Right renal pelvis (tissue), 4 donors: ENCODE measurements around the gene CRTC2. TPM values are rescaled to one million over a fixed set of nuclear protein-coding genes. Genes with fewer than 3 reads are reported as not detected.
A peak's percentile ranks its signal among the peaks of the same experiment; 100 is the strongest.

Source experiments
- DNase-seq, 4 donors: peaks; one replicate each; pipeline ENCODE4 v3.0.0-alpha.2; 2013; ENCODE audit warnings: low read depth in 4 of 4, low spot score in 3 of 4, missing footprints in 1 of 4
- polyA plus RNA-seq, 4 donors: library from polyadenylated mRNA; unstranded; fragments of 120-200 nt; gene quantifications; one replicate each; pipeline ENCODE4 v1.2.1, GENCODE V29; 2013; ENCODE audit not compliant: insufficient read length in 4 of 4

The CRTC2 gene
- polyA plus RNA-seq, 4 donors: 38.8 to 44.3 (median 41.3) TPM

DNA sequence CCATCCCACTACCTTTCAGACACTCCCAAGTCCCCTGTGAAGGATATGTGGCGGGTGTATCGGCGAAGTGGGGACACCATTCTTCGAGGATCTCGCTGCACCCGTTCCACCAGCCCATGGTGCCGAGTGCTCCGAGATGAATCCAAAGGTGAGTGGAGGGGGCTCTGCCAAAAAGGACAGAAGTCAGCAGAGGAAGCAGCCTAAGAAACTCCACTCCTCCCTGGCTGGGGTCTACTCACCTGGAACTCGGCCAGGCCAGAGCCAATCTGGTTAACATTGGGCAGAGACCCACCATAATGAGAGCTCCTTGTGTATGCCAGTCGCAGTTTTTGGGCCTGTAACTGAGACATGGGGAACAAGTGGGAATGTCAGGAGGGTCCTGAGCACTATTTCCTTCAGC lies 3.6 kb downstream of the CRTC2 start:
- DNase-seq: no peak

DNA sequence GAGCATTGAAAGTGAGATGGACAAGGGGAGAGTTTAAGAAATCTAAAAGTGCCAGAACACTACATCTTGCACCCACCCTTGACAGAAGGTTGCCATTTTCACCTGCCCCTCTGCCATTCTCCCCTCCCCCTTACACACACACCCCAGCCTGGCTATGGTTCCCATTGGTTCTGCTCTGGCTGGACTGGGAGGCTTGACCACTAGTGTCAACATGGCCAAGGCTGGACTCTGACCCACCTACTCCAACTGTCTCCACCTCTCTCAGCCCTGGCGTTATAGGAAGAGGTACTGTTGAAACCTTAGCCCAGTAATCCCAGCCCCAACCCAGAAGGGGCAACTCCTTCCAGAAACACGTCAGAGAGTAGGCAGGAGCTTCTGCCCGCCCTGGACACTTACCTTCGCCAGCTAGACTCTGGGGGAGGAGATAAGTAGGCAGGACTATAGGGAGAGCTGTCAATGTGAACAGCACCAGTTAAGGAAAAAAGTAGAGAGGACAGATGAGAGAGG lies 4.5 kb downstream of the CRTC2 start:
- no peak for DNase-seq

DNA sequence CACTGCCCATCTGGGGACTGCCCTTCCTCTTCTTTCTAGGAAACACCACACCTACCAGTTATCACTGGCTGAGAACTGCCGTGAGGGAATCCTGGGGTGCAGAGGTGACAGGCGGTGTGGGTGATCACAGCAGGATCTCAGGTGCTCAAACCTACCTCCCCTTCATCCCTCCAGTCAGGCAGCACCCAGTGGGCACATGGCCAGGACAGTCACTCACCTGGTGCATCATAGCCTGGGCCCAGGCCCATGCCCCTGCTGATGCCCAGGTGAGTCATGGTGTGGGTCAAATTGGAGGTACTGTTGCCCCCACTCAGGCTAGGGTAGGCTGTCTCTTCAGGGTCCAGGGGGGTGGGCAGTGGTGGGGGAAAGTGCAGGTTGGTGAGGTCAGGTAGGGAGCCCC lies 6.6 kb downstream of the CRTC2 start:
- no peak for DNase-seq

DNA sequence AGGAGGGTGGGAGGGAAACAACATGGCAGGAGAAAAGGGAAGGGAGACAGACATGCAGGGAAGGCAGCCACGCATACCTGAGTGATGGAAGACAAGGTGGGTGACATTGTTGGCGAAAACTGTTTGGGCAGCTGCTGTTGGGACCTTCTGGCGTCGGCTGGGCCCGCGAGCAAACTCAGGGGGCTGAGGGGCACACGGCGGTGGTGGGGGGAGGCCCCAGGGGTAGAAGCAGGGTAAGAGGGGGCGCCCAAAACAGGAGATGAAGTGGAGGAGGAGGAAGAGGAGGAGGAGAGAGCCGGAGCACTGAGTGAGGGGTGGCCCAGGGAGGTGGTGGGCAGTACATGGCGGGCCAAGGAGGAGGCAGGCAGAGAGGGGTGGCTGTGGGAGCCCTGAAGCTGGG lies 7.2 kb downstream of the CRTC2 start:
- DNase-seq: no peak

DNA sequence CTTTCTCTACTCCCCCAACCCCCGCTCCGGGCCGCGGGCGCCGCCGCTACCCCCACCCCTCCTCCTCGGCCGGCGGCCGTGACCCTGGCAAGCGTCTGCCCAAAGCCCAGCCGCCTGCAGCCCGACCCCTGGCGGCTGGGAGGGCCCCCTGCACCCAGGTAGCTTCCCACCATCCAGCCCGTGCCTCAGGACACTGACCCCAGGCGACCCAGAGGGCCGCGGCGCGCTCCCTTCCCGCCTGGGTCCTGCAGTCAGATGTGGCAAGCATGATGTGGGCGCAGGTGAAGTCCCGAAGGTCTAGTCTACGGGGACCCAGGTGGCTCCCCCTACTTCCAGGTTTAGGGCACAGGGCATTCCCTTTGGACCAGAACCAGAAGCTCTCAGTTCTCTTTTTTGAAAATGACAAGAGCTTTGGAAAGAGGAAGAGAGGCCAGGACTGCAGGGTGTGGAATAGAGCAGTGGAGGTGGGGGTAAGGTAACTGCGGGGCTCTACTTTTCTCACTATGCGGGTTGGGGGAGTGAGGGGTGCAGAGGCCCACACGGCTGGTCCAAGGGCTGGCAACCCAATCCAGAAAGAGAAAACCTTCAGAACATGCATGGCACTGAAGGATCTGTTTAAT lies 11.7 kb downstream of the CRTC2 start, which contains the start of gene DENND4B:
Gene DENND4B (minus strand): TSS at position 97 of the 620 bp plus-strand sequence. CDS start 2,344 bp downstream, outside the sequence.
- DNase-seq: peak in 1 of 4 donors; percentile 65

DNA sequence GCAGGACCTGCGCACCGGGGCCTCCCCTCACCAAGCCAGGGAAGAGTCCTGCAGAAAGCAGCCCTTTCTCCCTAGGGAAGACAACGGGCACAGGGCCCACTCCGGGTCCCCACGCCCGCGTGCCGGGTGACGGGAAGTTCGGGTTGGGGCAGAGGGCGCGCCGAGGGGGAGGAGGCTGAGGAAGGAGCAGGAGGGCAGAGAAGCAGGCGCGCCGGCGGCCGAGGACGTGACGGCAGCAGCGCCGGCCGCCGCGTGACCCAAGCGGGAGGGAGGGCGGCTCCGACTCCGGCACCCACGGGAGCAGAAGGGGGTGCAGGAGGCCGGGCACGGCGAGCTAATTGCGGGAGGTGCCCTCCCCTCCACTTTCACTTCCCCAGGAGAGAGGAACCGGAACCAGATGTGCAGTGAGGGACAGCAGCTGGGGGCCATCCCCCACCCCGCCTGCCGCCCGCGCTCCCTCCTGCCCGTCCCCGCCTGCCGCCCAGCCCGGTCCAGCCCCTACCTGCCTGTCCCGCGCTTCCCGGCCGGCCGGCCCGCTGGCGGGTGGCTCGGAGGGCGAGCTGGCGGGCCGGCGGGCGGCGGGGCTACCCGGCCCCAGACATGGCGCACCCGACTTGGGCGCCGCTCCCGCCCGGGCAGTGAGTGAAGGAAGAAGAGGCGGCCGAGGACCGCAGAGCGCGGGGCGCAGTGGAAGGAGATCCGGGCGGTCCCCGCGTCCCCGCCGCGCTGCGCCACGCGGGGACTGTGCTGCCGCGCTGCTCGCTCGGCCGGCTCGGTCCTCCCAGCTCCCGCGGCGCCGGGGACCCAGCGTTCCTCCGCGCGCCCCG lies 12.4 kb downstream of the CRTC2 start:
- DNase-seq: peak in 1 of 4 donors; percentile 44

DNA sequence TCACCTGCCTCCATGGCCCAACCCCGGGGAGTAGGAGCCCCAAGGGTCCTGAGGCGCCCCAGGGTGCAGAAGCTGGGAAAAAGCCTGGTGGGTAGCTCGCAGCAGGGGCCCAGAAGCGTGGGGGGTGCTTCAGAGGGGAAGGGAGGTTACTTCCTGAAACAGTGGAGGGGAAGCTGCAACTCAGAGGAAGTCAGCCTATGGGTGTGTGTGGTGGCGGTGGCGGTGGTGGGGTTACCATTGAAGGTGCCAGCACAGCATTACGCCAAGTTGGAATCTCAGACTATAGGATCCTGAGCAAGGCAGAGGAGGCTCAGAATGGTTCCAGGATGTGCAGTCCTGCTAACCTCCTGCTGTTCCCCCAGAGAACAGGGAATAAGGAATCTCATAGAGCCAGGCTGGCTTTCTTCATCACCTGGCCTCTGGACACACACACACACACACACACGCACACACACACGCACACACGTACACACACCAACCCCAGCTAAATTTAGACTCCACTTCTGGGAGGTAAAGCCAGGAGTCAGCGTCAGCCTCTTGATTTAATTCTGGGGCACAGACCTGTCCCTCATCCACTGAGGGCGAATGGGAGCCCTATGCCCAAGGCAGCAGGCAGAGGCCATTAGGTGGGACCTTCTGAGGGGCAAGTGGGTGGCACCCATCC lies 13.1 kb downstream of the CRTC2 start:
- DNase-seq: no peak

DNA sequence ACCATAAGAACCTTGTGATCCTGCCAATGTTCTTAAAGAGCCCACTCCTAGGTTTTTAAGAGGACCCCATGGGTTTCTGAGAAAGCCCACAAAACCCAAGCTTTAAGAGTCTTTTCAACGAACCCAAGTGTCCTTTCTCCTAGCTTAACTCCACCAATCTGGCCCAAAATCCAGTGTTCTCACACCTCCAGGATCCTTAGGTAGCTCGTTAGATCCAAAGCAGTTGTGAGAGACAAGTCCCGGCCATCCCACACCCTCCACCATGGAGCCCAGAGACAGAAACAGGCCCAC lies 13.6 kb downstream of the CRTC2 start:
- DNase-seq: no peak

DNA sequence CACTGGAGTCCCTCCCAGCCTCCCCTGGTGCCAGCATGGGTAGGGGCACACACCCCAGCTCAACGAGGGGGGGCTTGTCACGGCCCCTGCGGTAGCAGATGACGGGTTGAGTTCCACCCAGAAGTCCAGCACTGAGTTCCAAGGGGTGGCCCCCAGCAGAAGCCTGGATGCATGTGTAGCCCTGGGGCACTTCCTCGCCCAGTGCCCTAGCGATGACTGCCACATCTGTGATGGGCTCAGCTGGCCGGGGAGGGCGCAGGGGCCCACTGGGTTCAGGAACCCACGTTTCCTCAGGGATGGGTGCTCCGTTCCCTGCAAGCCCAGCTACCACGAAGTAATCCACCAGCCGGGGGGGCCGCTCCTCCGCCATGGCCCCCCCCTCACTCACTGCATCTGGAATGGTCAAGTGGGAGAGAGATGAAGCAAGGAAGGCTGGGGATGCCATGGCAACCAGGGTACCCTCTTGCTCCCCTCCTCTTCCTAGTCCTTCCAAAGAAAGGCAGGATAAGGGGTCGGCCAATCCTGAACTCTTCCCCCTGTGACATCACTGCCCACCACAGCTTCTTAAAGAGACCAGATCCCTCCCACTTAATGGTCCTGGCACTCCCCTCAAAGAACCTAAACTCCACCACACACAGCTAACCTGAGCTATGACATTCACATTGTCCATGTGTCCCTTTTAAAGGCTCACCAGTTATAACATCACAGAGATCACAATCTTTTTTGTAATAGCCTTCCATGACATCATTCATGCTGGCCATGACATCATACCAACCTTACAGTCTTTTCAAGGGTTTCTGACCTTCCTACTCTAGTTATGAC lies 14.2 kb downstream of the CRTC2 start:
- no peak for DNase-seq

DNA sequence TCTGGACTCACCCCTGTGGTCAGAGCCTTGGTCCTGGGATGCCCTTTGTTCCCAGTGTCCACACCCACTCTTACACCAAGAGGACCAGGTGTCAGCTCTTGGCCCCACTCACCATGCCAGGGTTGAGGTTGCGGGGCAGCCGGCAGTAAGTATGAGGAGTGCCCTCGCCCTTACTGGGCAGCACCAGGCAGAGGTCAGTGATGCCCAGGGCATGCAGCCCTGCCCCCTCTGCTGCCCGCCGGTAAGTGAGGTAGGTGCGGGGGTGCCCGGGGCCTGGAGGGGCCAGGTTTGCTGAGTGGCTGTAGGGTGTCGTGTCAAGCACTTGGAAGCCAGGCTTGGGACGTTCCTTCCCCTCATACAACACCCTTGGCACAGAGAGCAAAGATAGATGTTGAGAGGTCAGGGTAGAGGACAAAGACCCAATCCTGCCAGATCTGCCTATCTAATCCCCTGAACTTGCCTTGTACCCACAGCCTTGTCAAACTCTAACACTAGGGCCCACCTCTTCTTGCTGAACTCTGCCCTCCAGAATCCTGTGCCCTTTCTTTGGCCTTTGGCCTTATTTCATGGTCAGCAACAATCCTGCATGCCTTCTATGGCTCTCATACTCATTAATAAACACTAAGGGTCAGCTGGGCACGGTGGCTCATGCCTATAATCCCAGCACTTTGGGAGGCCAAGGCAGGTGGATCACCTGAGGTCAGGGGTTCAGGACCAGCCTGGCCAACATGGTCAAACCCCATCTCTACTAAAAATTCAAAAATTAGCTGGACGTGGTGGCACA lies 15.5 kb downstream of the CRTC2 start:
- DNase-seq: no peak

DNA sequence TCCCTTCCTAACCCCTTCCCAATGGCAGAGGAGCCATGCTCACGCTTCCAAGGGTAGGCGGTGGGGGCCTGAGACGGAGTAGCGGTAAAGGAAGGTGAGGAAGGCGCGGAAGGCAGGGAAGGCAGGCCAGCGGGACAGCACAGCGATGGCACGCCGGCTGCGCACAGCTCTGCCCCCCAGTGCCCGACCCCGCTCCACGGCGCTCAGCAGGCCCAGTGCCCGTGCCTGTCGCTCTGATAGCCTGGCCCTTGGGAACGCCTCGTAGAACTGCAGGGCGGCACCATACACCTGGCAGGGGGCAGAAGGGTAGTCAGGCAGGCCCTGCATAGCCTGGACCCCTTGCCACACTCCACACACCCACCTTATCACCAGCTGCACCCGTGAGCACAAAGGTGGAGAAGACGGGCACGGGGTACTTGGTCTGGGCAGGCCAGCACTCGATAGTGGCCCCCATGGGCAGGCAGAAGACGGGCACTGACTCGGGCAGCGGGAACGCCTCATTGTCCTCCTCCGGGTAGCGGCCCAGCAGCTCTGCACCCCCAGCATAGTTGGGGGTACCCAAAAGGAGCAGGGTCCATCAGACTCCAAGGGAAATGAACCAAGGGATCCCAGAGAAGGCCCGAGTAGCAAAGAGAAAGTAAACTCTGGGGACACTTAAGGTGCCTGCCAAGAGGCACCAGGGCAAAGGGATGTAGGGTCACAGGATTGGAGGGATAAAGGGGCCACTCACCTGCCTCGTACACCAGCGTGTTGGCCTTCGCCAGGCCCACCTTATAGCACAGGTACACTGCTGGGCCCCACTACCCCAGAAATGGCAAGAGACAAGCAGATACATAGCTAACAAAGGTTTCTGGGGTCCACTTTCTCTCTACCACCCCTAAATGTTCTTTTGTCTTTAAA lies 16.3 kb downstream of the CRTC2 start:
- no peak for DNase-seq

DNA sequence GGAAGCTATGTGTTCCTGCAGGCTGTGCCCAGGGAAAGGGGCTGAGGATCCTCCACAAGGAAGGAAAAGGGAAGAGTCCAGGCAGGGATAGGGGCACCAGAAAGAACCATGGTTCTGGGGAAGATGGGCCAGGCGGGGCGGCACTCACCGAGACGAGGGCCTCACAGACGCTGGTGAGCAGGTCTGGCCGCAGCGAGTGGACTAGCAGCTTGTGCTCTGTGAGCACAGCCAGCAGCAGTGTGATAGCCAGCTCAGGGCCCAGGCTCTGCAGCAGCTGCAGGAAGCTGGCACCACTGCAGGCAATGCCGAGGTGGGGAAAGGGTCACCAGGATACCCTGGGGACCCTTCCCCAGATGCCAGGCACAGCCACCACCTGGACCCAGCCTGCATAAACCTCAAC lies 17.7 kb downstream of the CRTC2 start:
- no peak for DNase-seq

DNA sequence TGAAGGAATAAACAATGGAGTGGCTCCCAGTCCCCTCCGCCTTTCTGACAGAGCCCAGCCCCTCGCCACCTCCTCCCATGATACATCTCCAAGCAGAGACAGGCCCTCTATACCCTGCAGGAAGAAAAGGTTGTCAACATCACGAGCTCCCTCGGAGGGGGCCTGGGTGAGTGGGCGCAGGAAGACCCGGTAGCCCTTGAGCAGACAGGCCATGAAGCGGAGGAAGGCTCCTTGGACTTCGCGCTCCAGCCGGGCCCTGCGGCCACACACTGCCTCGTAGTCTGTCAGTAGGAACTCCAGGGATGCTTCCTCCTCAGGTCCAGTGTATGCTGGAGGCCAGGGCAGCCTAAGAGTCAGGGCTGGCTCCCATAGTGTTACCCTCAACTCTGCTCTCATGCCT lies 18.9 kb downstream of the CRTC2 start:
- no peak for DNase-seq

DNA sequence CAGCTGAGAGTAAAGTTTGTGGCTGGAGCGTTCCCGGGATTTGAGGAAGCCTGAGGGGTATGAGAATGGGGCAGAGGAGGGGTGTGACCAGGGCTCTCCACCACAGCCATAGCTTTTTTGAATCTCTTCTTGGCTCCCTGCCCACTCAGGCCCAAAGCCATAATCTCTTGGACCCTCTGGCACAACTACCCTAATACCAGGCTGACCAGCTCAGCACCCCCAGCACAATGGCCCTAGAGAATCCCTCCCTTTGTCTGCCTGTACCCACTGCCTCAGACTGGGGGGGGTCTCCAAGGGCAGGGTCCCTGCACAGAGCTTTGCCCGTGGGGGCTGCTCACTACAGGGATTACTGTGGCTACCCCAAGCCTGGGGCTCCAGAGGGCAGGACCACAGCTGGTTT lies 19.4 kb downstream of the CRTC2 start:
- DNase-seq: no peak

DNA sequence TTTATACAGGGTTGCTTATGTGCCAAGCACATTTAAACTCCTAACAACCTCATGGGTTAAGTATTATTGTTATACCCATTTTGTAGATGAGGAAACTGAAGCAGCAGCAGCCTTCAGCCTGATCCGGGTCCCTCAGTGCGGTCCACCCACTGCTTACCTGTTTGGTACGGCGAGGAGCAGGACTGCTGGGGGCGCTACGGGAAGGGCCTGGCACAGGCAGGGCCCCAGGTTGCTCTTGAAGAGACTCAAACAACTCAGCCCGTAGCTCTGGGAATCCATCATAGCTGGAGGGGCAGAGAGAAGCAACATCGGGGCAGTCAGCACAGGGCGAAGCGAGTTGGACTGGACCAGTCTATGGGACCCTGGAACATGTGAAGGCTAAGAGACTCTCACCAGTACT lies 21.1 kb downstream of the CRTC2 start:
- no peak for DNase-seq

DNA sequence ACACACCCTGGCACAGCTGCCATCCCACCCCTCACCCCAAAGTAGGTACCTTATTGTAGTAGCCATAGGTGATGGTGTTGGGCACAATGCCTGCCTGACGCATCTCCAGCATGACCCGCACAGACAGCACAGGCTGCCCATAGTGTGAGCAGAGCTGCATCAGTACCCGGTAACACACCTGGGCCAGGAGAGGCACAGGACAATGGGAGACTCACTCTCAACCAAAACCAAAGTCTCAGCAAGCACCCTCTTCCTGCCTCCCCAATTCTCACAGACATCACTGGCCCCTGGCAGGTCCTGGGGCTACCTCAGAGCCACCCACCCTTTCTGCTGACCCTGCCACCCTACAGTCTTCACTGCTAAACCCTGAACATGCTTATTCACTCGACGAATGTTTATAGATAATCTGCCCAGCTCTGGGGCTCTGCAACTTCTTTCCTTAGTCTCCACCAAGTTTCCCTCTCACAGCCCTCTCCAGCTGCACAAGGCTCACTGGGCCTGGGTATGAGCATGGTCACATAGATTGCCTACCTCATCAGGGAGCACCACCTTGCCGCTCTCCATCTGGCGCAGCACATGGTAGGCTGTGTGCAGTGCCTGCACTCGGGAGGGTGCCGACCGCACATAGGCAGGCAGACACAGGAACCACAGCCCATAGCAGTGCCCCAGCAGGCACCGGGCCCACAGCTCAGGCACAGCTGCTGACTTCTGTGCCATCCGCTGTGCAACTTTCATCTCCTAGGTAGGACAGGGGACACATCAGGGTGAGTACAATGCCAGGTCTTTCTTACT lies 22.2 kb downstream of the CRTC2 start:
- no peak for DNase-seq

DNA sequence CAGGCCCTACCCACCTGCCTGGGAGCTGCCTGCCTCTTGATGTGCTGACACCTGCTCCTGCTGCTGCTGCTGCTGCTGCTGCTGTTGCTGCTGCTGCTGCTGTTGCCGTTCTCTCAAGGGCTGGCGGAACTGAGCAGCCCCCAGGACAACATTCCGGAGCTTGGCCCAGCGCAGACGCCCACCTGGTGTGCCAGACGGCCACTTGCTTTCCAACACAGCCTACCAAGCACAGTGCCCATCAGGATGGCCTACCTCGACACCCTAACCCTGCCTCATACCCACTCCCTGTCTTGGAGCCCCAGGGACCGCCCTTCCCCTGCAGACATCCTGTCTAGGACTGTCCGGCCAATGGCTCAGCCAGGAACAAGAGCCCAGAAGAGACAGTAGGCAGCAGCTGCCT lies 23.7 kb downstream of the CRTC2 start:
- no peak for DNase-seq

DNA sequence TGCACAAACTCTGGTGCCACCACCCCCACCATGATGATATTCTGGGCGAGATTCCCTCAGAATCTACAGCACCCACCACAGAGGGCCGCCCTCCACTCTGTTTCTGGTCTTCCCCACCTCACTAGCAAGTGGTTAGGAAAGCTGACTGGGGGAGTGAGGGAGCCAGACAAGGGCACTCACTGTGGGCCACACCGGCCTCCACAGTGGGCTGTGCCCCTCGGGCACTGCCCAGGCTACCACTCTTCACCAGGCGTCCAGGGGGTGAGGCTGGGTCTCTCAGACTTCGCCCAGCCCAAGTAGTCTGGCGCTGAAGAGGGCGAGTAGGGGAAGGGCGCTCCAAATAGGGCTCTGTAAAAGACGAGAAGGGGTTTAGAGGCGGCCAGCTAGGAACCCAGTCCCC lies 24.5 kb downstream of the CRTC2 start:
- DNase-seq: no peak
